ENCODE data around the gene PPIP5K2. TPM values are rescaled to one million over a fixed set of nuclear protein-coding genes. Genes with fewer than 3 reads are reported as not detected.

The PPIP5K2 gene
- total and polyA plus RNA-seq, 2 donors (not counting 3 experiments of a cell fraction or from before 2014, with no cell fraction given), result 20.8 to 69.4 TPM

DNA sequence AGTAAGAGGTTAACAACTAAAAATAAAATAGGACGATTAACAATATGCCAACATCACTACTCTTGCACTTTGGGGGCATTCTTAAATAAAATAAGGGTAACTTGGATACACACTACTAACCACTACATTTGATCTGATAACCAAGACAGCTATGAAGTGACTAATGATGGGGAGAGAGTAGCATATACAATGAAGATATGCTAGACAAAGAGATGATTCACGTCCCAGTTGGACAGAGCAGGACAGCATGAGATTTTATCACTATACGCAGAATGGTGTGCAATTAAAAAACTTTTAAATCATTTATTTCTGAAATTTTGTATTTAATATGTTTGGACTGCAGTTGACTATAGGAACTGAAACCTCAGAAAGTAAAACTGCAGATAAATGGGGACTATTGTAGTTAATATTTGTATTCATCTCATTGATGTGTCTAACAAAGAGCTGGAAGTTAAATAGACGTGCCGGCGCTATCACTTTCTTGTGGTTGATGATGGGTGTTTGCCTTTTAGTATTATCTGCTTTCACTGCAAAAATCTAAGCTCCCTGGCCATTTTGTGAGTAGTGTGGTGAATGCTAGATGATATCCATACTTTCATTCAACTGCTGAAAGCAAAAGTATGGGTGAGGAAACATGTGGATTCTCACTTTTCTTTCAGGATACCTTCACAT lies 18.9 kb upstream of the PPIP5K2 start:
- POLR2A ChIA-PET, result no interaction called here
- FAIRE-seq, result no peak
- dilution Hi-C loops (cut with MboI; ENCODE audit: extremely low pct_ligation_motif_present, low sequenced_read_pairs), result no loop called here

More for the DNA sequence above, 18.9 kb upstream of the PPIP5K2 start:
- H3K79me2 ChIP-seq (ENCODE audit: control insufficient read depth, insufficient read depth, low read length), result no peaks in the 10 kb centered on the region
- BruUV-seq (replicated peaks), result no TSS peak
- no peaks in the 10 kb centered on the region for H3K9me1 ChIP-seq (replicated peaks; ENCODE audit: control insufficient read depth, extremely low read depth, insufficient read depth, low read length)
- TF ChIP-seq FOS (IDR thresholded peaks at IDR 0.05; ENCODE audit: borderline replicate concordance, insufficient read depth, low read length) (no peak), GATA2 (IDR thresholded peaks at IDR 0.05; ENCODE audit: insufficient read depth, insufficient read length, low read depth, low read length) (no peak), EZH2 (IDR thresholded peaks at IDR 0.05; ENCODE audit: borderline replicate concordance, low read depth, low read length, severe bottlenecking) (no peak), CTCF (IDR thresholded peaks at IDR 0.05; ENCODE audit: extremely low read depth in 1 of 2, insufficient read depth in 1 of 2, low read depth in 1 of 2, low read length in 2 of 2) (no peak), MYC (IDR thresholded peaks at IDR 0.05; ENCODE audit: low read depth, low read length) (no peak)
- TF ChIP-seq, protein P1, sequence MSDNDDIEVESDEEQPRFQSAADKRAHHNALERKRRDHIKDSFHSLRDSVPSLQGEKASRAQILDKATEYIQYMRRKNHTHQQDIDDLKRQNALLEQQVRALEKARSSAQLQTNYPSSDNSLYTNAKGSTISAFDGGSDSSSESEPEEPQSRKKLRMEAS (IDR thresholded peaks at IDR 0.05; ENCODE audit: insufficient read depth, insufficient read length), result no peak
- no peaks in the 10 kb centered on the region for H3K4me1 ChIP-seq (ENCODE audit: control insufficient read depth, extremely low read depth, insufficient read depth, low read length)
- H3K27me3 ChIP-seq (ENCODE audit: control insufficient read depth in 2 of 2, insufficient read depth in 2 of 2, low read length in 2 of 2), result no peaks in the 10 kb centered on the region
- no peak overlapping the region for H3K27ac ChIP-seq (ENCODE audit: insufficient read depth, low read depth, low read length)
- no peak overlapping the region for H3K4me2 ChIP-seq (ENCODE audit: insufficient read depth, low read length)
- no peak overlapping the region for H2AFZ ChIP-seq (ENCODE audit: low read depth, low read length)
- DNase-seq (ENCODE audit: low read depth, low spot score), result no peak
- no peaks in the 10 kb centered on the region for H4K20me1 ChIP-seq (replicated peaks; ENCODE audit: control insufficient read depth, extremely low read depth, insufficient read depth, low read length)
- peaks cover 0 to 2% of the 10 kb centered on the region in 2 experiments for H3K36me3 ChIP-seq (ENCODE audit: control insufficient read depth in 2 of 2, extremely low read depth in 1 of 2, insufficient read depth in 2 of 2, low read length in 2 of 2)
- intact Hi-C loops (cut with micrococcal nuclease), result no loop called here
- H3K4me3 ChIP-seq (replicated peaks in 1 of 3; ENCODE audit: insufficient read depth in 1 of 3, low read depth in 1 of 3, low read length in 3 of 3), result no peak overlapping the region
- CTCF ChIA-PET, result no interaction called here
- H3K9me3 ChIP-seq (replicated peaks; ENCODE audit: control insufficient read depth, insufficient read depth, low read length), result no peaks in the 10 kb centered on the region
- H3K9ac ChIP-seq (replicated peaks; ENCODE audit: extremely low read depth, insufficient read depth, low read length), result no peak overlapping the region
